PC-3 (cell line): ENCODE results near the gene FECH. TPM values are rescaled to one million over a fixed set of nuclear protein-coding genes. Genes with fewer than 3 reads are reported as not detected.

Source experiments
- ATAC-seq: fragments of 200-7000 bp; cut with Tn5 transposase; 2 replicates; pipeline ENCODE4 v1.9.1; 2020; ENCODE audit warnings: mild to moderate bottlenecking, moderate library complexity
- BruUV-seq: library from RNA; stranded (reverse); fragments of 400-500 nt; replicated peaks from 2 replicates; lab custom pipeline; 2021; lab: Mats Ljungman, UMichigan
- CTCF ChIA-PET: fragments of 300-600 bp; sonication (Branson Sonifier 250); formaldehyde crosslinking; loops from one replicate; lab custom pipeline; 2022; ENCODE audit warnings: antibody characterized with exemption; lab: Charles Lee
- POLR2A ChIA-PET: fragments of 300-600 bp; sonication (Branson Sonifier 250); formaldehyde crosslinking; loops from one replicate; lab custom pipeline; 2022; ENCODE audit warnings: antibody characterized with exemption; ENCODE audit not compliant: unreplicated experiment; lab: Charles Lee
- DNase-seq: peaks from one replicate; pipeline ENCODE4 v3.0.0-alpha.2; 2015
- H2AFZ ChIP-seq: fragments of 300-600 bp; sonication (generic); 2 replicates; pipeline ENCODE4 v1.6.0; 2016; ENCODE audit warnings: antibody characterized with exemption, low read length
- H3F3A ChIP-seq: fragments of 300-600 bp; sonication (generic); one replicate; pipeline ENCODE4 v1.6.0; 2017; ENCODE audit warnings: antibody characterized with exemption, low read length, control low read depth, mild to moderate bottlenecking; ENCODE audit not compliant: unreplicated experiment
- H3K27ac ChIP-seq: fragments of 300-600 bp; sonication (generic); 2 replicates; pipeline ENCODE4 v1.5.1; 2016; ENCODE audit warnings: mild to moderate bottlenecking, low read length
- H3K27me3 ChIP-seq: fragments of 300-600 bp; sonication (generic); 2 replicates; pipeline ENCODE4 v1.6.1; 2016; ENCODE audit warnings: low read length, mixed read lengths
- H3K36me3 ChIP-seq: fragments of 300-600 bp; sonication (generic); 2 replicates; pipeline ENCODE4 v1.6.1; 2016; ENCODE audit warnings: low read depth, mixed run types, low read length, mixed read lengths
- H3K4me1 ChIP-seq: fragments of 300-600 bp; sonication (generic); 2 replicates; pipeline ENCODE4 v1.5.1; 2016; ENCODE audit warnings: low read length; ENCODE audit not compliant: insufficient read depth
- H3K4me2 ChIP-seq: fragments of 300-600 bp; sonication (generic); 2 replicates; pipeline ENCODE4 v1.6.0; 2016; ENCODE audit warnings: low read length
- H3K4me3 ChIP-seq: fragments of 300-600 bp; sonication (generic); 2 replicates; pipeline ENCODE4 v1.5.1; 2016; ENCODE audit warnings: mild to moderate bottlenecking, low read length, mixed read lengths
- H3K79me2 ChIP-seq: fragments of 300-600 bp; sonication (generic); 2 replicates; pipeline ENCODE4 v1.6.1; 2017; ENCODE audit warnings: low read length, mixed read lengths
- H3K9ac ChIP-seq: fragments of 300-600 bp; sonication (generic); 2 replicates; pipeline ENCODE4 v1.6.0; 2016; ENCODE audit warnings: mild to moderate bottlenecking, low read length
- H3K9me2 ChIP-seq: fragments of 300-600 bp; sonication (generic); replicated peaks from 2 replicates; pipeline ENCODE4 v1.6.1; 2016; ENCODE audit warnings: mixed run types, low read length, mixed read lengths
- H3K9me3 ChIP-seq: fragments of 300-600 bp; sonication (generic); 2 replicates; pipeline ENCODE4 v1.6.1; 2016; ENCODE audit warnings: low read length, mixed read lengths
- H4K20me1 ChIP-seq: fragments of 300-600 bp; sonication (generic); 2 replicates; pipeline ENCODE4 v1.6.1; 2016; ENCODE audit warnings: low read length, mixed read lengths
- CTCF ChIP-seq: fragments of 300-600 bp; sonication (generic); conservative IDR thresholded peaks from 2 replicates; pipeline ENCODE4 v1.5.1; 2017; ENCODE audit warnings: antibody characterized with exemption, low read depth, mild to moderate bottlenecking, low read length
- EZH2 ChIP-seq: fragments of 300-600 bp; sonication (generic); IDR thresholded peaks from one replicate; pipeline ENCODE4 v1.6.1; 2017; ENCODE audit warnings: antibody characterized with exemption, mild to moderate bottlenecking, low read length; ENCODE audit not compliant: unreplicated experiment
- EZH2phosphoT487 ChIP-seq: fragments of 300-600 bp; sonication (generic); IDR thresholded peaks from 2 replicates; pipeline ENCODE4 v1.6.1; 2018; ENCODE audit warnings: mild to moderate bottlenecking, antibody characterized with exemption, low read length, borderline replicate concordance
- intact Hi-C: fragments of 100-400 bp; cut with micrococcal nuclease; formaldehyde crosslinking; loops from 2 replicates; pipeline ENCODE4 v1.9.0; 2023
- total RNA-seq: library from RNA; depleted of rRNA; stranded (reverse); fragments of >200 nt; gene quantifications from 2 replicates; pipeline ENCODE4 v1.2.3, GENCODE V29; 2014

The FECH gene
- total RNA-seq, 1 experiment from 2014 or later = 136 TPM

GRCh38 chr18:57569133-57569532, 17.4 kb downstream of the FECH start:
- Histone ChIP-seq H2AFZ (no peak overlapping the region), H3K4me3 (no peak overlapping the region), H3K4me2 (no peak overlapping the region), H3K79me2 (no peaks in the 10 kb centered on the region), H4K20me1 (no peaks in the 10 kb centered on the region), H3K27ac (no peak overlapping the region), H3K27me3 (no peaks in the 10 kb centered on the region), H3K4me1 (no peaks in the 10 kb centered on the region), H3K9me3 (no peaks in the 10 kb centered on the region), H3K9ac (no peak overlapping the region), H3K36me3 (peaks cover 25% of the 10 kb centered on the region; the same call in 1 of the 2 replicates), H3F3A (no peaks in the 10 kb centered on the region), H3K9me2 (no peaks in the 10 kb centered on the region)
- intact Hi-C loops = no loop called here
- CTCF ChIA-PET = no interaction called here
- no peak for DNase-seq
- no TSS peak for BruUV-seq
- ATAC-seq = no peak
- POLR2A ChIA-PET = no interaction called here
- TF ChIP-seq EZH2 (no peak), EZH2phosphoT487 (no peak), CTCF (no peak)

- Histone ChIP-seq H3K9me2 (no peaks in the 10 kb centered on the region), H3K36me3 (peaks cover 24% of the 10 kb centered on the region), H3K4me3 (no peak overlapping the region), H3K9ac (no peak overlapping the region), H3F3A (no peaks in the 10 kb centered on the region), H2AFZ (no peak overlapping the region), H3K4me1 (no peaks in the 10 kb centered on the region), H3K4me2 (no peak overlapping the region), H3K27me3 (no peaks in the 10 kb centered on the region), H3K9me3 (no peaks in the 10 kb centered on the region), H4K20me1 (no peaks in the 10 kb centered on the region), H3K27ac (no peak overlapping the region), H3K79me2 (no peaks in the 10 kb centered on the region)
- intact Hi-C loops = loop anchor here (2.0 to 5.0 kb wide), 2 partner anchors 100 to 813 kb away; no protein-coding TSS in a partner anchor
- no TSS peak for BruUV-seq
- 0 out of 2 replicates have a peak, but pooled peaks have one; percentile 42 for ATAC-seq
- peak; percentile 57 for DNase-seq
- ChIA-PET CTCF (interaction anchor here (0.7 kb wide), 1 partner anchor 127 kb away, joined by 7 read pairs; the partner anchor contains the start of gene ONECUT2), POLR2A (no interaction called here)
- peak; percentile 93 for TF ChIP-seq CTCF
- no peak for TF ChIP-seq EZH2
These were observed 24.6 kb downstream of the FECH start for GRCh38 chr18:57561728-57562423.

GRCh38 chr18:57561261-57561660, 25.2 kb downstream of the FECH start:
- ATAC-seq (no peak), DNase-seq (no peak)
- Histone ChIP-seq H2AFZ (no peak overlapping the region), H3K27ac (no peak overlapping the region), H3K36me3 (peaks cover 25% of the 10 kb centered on the region), H3K27me3 (no peaks in the 10 kb centered on the region), H3F3A (no peaks in the 10 kb centered on the region), H4K20me1 (no peaks in the 10 kb centered on the region), H3K4me2 (no peak overlapping the region), H3K4me3 (no peak overlapping the region), H3K4me1 (no peaks in the 10 kb centered on the region), H3K9me3 (no peaks in the 10 kb centered on the region), H3K9me2 (no peaks in the 10 kb centered on the region), H3K9ac (no peak overlapping the region), H3K79me2 (no peaks in the 10 kb centered on the region)
- intact Hi-C loops = loop anchor here (5.0 kb wide), 1 partner anchor 99 kb away; no protein-coding TSS in a partner anchor
- no TSS peak for BruUV-seq
- TF ChIP-seq CTCF = no peak
- no peak for TF ChIP-seq EZH2
- TF ChIP-seq EZH2phosphoT487 = no peak
- POLR2A ChIA-PET = no interaction called here
- CTCF ChIA-PET = no interaction called here
